HG02970 (cell line): ENCODE results near the gene TUBGCP2.
"Not testable (repeated sequence)": the region's sequence is repeated elsewhere in the genome, so short reads cannot be mapped to it uniquely, and the experiment has no call there.

Source experiments
- ATAC-seq: cut with Tn5 transposase; IDR thresholded peaks from one replicate; pipeline ENCODE4 v1.9.1; 2021; ENCODE audit warnings: mild to moderate bottlenecking, moderate library complexity, moderate number of reproducible peaks; ENCODE audit not compliant: unreplicated experiment, low FRiP score

TUBGCP2 gene

GRCh38 chr10:133234796-133235195 lies 73.9 kb downstream of the TUBGCP2 start:
- ATAC-seq: not testable (repeated sequence)

DNA sequence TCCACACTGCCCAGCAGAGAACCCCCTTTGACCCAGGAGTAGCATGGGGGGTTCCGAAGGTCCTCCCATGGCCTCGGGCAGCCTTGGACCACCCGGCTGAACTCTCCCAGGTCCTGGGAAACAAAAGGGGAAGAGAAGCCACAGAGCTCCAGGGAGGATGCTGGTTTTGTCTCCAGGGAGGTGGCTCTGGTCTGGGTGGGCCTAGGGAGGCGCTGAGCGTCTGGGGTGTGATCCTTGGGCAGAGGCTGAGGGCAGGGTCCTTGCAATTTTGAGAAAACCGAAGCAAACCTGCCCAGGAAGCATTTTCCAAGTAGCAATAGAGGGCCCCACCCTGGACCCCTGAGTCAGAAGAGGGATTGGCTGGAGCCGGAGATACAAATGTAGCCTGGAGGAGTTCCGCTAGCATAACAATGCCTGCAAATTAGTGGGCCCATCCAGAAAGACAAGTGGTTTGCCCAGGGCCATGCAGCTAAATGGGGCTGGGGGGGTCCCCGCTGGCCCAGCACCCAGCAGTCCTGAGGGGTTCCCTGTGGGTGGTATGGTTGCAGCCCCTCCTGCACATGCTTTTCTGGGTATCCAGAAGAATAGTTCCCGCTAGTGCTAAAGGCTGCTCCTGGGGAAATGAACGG lies 76.6 kb downstream of the TUBGCP2 start:
- ATAC-seq: no peak

GRCh38 chr10:133231244-133231945 lies 77.3 kb downstream of the TUBGCP2 start:
- ATAC-seq: no peak

- ATAC-seq: no peak
Measured at GRCh38 chr10:133230387-133231195, 78.1 kb downstream of the TUBGCP2 start.

GRCh38 chr10:133230044-133230361 lies 78.7 kb downstream of the TUBGCP2 start, which contains the start of gene UTF1:
Gene UTF1 (plus strand): TSS chr10:133230217. CDS start chr10:133230289, 72 bp downstream.
- no peak for ATAC-seq

GRCh38 chr10:133229265-133230043 lies 79.2 kb downstream of the TUBGCP2 start:
- ATAC-seq: no peak
